GM19372 (cell line): ENCODE measurements around the gene PYCR2.

ENCODE experiments used
- ATAC-seq: cut with Tn5 transposase; IDR thresholded peaks from one replicate; pipeline ENCODE4 v1.9.1; 2021; ENCODE audit warnings: mild to moderate bottlenecking, low read depth, moderate library complexity; ENCODE audit not compliant: unreplicated experiment

PYCR2 gene

GRCh38 chr1:225880222-225880588 is 43.8 kb downstream of the PYCR2 start:
- no peak for ATAC-seq

DNA sequence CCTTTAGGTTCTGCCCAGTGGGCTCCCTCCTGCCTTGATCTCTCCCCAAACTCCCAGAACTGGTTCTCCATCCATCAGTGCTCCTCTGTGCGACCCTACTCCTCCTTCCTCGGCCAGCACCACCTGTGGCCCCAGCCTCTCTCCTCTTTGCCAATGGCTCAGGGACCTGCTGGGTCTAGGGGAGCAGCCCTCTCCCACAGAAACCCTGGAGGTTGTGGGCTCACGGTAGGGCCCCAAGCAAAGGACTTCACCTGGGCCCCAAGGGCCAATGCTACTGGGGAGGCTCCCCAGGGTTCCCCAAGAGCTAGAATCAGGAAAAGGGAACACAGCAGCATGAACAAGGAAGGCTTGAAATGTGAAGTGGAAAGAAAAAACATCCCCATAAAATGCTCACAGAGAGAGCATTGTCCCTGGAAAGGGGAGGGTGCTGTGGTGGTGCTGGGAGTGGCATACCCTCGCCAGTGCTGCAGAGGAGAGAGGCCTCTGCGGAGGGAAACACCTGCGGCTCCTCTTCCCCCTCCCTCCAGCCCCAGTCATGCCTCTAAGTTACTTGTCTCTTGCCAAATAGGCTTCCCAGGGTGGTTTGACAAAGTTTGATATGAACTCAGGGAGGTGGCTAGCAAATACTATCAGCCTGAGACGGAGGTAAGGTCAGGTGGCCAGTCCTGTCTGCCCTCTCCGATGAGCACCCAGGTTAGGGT is 44.4 kb downstream of the PYCR2 start:
- ATAC-seq, result no peak

DNA sequence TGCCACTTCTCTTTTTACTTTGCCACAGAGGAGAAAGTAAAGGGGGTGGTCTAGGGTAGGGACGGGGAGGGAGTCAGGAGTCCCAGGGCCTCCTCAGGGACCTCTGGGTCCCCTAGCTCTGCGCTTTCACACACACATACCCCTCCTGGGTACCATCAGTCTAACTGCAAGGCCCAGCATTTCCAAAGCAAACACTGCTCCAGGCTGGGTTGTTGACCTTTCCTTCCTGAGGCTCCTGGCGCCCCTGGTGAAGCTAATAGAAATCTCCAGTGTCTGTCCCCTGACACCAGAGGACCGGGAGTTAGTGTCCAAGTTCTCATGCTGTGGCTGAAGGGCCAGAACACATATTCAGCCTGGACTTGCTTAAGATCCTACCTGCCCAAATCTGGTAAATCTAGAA is 45.8 kb downstream of the PYCR2 start:
- ATAC-seq, result no peak

GRCh38 chr1:225877580-225877979 is 46.5 kb downstream of the PYCR2 start:
- ATAC-seq, result no peak

- ATAC-seq, result no peak
Observed at GRCh38 chr1:225876900-225877510, 47.0 kb downstream of the PYCR2 start.

- ATAC-seq, result no peak
Observed at GRCh38 chr1:225875044-225875815, 48.8 kb downstream of the PYCR2 start.

- ATAC-seq, result no peak
Observed at GRCh38 chr1:225874431-225874830, 49.6 kb downstream of the PYCR2 start.

- no peak for ATAC-seq
Observed at GRCh38 chr1:225873281-225873850, 50.7 kb downstream of the PYCR2 start.

GRCh38 chr1:225872075-225872430 is 52.0 kb downstream of the PYCR2 start:
- ATAC-seq, result no peak

GRCh38 chr1:225871359-225872074 is 52.5 kb downstream of the PYCR2 start:
- no peak for ATAC-seq

DNA sequence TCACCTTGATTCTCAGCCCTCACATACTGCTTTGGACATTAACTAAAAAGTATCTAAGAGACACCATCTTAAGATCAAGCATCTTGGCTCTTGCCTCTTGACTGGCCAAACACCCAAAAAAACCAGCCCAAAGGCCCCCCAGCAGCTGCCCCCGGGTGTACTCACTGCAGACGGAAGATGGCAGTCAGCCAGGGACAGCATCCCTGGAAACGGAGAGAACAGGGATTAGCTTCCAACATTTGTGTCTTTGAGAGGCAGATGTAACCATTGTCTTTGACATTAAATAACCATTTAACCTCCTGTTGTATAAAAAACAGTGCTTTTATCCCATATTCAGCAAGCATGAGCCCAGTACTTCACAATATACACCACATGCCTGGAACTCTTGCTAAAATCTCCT is 53.1 kb downstream of the PYCR2 start:
- ATAC-seq, result no peak
